Activated CD8-positive, alpha-beta memory T cell treated with anti-CD3 and anti-CD28 coated beads for 1 hour (primary cell): ENCODE results near the gene VPS9D1.
"Not testable (repeated sequence)": the region's sequence is repeated elsewhere in the genome, so short reads cannot be mapped to it uniquely, and the experiment has no call there.

Experiments used
- DNase-seq, 2 donors: peaks; one replicate each; pipeline ENCODE4 v3.0.0-alpha.2; 2020; ENCODE audit warnings: low read depth in 1 of 2; ENCODE audit errors: extremely low read depth in 1 of 2

VPS9D1 gene

DNA sequence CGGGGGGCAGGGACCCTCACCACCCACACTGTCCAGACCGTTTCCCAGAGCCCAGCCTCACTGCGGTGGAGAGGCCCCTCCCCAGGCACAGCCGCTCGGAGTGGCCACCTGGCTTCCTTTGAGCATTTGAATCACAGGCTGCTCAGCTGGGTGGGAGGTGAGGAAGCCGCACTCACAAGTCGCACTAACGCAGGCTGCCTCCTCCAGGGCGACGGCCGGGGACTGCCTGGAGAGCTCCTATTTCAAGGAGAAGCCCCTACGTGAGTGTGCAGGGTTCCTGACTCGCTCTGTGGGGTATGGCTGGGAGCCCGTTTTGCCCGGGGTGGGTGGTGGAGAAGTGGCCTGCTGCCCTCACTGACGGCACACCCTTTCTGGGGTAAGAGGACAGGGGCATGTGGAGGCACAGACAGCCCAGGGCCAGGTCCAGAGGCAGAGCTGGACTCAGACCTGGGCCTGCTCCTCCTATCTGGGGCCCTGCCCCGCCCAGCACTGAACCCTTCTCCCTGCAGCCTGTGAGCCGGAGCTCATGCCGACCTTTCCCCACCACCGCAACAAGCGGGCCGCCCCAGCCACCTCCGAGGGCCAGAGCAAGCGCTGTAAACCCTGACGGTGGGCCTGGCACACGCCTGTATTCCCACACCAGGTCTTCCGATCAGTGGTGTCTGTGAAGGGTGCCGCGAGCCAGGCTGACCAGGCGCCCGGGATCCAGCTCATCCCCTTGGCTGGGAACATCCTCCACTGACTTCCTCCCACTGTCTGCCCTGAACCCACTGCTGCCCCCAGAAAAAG is 25.4 kb downstream of the VPS9D1 start:
- no peak for DNase-seq

GRCh38 chr16:89694784-89695085 is 26.0 kb downstream of the VPS9D1 start:
- not testable (repeated sequence) for DNase-seq

- no peak for DNase-seq
These were observed 26.5 kb downstream of the VPS9D1 start for GRCh38 chr16:89693931-89694783.

- DNase-seq: no peak
These were observed 27.4 kb downstream of the VPS9D1 start for GRCh38 chr16:89693289-89693731.

DNA sequence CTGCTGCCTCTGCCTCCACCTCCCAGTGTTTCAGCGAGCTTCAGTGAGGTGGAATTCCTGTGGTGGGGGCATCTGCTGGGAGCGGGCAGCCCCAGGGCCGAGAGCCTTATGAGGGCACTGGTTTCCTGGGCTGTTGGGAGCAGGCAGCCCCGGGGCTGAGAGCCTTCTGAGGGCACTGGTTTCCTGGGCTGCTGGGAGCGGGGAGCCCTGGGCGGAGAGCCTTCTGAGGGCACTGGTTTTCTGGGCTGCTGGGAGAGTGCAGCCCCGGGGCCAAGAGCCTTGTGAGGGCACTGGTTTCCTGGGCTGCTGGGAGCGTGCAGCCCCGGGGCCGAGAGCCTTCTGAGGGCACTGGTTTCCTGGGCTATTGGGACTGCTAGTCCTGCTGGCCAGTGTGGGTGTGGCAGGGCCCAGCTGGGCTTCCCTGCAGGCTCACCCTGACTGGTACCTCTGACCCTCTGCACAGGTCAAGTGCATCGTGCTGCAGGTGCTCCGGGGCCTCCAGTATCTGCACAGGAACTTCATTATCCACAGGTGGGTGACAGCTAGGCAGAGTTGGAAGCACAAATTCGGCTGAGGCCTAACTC is 28.6 kb downstream of the VPS9D1 start:
- no peak for DNase-seq

DNA sequence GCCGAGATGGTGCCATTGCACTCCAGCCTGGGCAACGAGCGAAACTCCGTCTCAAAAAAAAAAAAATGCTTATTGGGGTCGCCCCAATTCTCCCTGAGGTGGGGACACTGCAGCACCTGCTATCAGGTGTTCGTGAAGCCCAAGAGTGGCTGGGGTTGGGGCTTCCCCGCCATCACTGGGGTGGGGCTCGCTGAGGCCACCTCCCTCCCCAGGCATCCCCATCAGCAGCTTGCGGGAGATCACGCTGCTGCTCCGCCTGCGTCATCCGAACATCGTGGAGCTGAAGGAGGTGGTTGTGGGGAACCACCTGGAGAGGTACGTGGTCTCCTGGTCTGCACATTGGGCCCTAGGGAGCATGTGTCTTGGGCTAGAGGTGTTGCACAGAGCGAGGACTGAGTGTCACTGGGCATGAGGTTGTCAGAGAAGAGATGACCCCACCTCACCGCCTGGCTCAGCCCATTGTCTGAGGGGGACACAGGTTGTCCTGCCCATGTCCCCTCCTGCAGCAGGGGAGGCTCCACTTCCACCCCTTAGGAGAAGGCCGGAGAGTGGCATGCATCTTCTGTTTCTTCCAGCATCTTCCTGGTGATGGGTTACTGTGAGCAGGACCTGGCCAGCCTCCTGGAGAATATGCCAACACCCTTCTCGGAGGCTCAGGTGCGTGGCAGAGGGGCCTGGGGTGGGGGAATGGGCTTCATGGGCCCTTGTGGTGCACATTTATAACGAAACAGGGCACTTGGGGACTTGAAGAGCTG is 29.3 kb downstream of the VPS9D1 start:
- DNase-seq: no peak

DNA sequence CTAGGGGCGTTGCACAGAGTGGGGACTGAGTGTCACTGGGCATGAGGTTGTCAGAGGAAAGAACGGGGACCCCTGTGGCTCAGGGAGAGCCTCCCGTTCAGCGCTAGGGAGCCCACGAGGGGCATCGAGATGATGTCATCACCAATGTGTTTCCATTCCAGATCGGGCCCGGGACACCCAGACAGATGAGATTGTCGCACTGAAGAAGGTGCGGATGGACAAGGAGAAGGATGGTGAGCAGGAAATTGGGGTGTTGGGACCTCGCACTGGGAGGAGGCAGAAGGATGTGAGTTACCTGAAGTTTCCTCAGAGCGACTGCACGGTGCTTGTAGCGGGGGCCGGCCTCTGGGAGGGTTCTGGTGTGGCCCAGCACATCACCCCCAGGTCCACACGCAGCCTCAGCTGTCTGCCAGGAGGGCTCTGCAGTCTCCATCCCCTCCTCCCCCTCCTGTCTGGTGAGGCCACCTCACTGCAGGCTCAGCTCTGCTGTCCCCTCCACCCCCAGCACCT is 30.3 kb downstream of the VPS9D1 start:
- no peak for DNase-seq

GRCh38 chr16:89689621-89690020 is 31.1 kb downstream of the VPS9D1 start:
- not testable (repeated sequence) for DNase-seq

GRCh38 chr16:89689142-89689541 is 31.6 kb downstream of the VPS9D1 start:
- DNase-seq: no peak

- DNase-seq: no peak
These were observed 32.3 kb downstream of the VPS9D1 start for GRCh38 chr16:89688395-89688794.

- no peak for DNase-seq
These were observed 33.4 kb downstream of the VPS9D1 start for GRCh38 chr16:89687092-89687940.

DNA sequence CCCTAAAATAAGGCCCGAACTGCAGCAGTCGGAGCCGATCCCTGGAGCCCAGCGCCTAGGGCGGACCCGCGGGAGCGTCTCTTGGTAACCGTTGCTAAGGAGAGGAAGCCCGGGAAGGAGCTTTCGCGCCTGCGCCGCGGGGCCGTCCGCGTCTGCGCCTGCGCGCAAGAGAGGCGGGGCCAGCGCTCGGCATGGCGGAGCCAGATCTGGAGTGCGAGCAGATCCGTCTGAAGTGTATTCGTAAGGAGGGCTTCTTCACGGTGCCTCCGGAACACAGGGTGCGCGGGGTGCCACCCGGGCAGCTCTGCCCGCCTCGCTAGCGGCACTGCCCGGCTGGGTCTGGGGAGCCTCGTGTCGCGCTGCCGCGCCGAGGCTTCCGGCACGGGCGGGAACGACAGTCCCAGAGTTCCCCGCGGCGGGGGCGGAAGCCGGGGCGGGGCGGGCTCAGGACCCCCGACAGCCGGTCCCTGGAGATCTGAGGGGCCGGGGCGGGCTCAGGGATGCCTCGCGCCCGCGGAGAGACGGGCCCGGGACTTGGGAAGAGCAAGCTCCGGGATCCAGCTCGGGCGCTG is 34.1 kb downstream of the VPS9D1 start, which contains the start of gene CDK10:
Gene CDK10 (plus strand): TSS at position 170 of the 572 bp plus-strand sequence. CDS start 22 bp downstream, at position 192.
- DNase-seq: peak; percentile 36 to 85

GRCh38 chr16:89685916-89686315 is 34.8 kb downstream of the VPS9D1 start:
- no peak for DNase-seq

DNA sequence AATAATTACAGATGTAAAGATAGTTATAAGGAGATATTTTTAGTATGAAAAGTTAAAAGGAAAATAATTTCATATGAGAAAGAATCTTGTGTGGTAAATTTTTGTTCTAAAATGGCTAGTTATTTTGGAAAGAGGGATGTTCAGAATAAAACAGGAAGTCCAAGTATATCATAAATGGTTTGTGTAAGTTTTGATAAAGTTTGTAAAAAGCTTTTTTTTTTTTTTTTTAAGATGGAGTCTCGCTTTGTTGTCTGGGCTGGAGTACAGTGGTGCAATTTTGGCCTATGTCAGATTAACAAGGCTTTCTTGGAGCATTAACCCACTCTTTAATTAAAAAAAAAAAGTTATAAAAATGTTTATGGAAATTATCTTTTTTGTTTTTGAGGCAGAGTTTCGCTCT is 42.4 kb downstream of the VPS9D1 start:
- no peak for DNase-seq

DNA sequence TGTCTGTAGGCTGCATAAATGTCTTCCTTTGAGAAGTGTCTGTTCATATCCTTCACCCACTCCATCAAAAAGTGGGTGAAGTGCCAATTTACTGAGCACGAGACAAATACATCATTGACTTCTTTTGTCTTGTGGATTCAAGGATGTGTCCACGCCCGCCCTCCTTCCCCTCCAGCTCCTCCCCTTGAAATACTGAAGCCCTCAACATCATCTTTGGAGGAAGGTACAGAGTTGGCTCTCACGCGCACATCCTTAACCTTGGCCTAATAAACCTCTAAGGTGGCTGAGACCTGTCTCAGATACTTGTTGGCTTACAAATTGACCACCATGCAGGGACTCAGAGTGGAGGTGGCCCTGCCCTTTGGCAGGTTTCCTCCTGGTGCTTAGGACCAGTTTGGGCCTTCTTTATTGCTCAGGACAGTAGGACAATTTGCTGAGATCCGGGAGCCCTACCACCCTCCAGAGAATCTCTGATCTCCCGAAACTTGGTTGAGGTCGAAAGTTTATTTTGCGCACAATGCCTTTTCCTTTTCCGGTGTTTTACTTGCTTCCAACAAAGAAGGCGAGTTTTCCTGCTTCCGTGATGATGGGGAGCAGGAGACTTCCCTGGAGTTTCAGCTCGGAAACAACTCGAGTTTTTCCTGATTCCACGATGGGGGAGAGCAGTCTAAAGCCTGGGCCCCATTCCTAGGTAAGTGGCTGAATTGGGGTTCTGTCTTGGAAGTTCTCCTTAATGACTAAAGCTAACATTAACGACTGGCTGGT is 48.3 kb downstream of the VPS9D1 start:
- DNase-seq: no peak

DNA sequence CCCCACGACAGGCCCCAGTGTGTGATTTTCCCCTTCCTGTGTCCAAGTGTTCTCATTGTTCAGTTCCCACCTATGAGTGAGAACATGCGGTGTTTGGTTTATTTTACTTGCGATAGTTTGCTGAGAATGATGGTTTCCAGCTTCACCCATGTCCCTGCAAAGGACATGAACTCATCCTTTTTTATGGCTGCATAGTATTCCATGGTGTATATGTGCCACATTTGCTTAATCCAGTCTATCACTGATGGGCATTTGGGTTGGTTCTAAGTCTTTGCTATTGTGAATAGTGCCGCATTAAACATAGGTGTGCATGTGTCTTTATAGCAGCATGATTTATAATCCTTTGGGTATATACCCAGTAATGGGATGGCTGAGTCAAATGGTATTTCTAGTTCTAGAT is 49.1 kb downstream of the VPS9D1 start:
- DNase-seq: not testable (repeated sequence)

DNA sequence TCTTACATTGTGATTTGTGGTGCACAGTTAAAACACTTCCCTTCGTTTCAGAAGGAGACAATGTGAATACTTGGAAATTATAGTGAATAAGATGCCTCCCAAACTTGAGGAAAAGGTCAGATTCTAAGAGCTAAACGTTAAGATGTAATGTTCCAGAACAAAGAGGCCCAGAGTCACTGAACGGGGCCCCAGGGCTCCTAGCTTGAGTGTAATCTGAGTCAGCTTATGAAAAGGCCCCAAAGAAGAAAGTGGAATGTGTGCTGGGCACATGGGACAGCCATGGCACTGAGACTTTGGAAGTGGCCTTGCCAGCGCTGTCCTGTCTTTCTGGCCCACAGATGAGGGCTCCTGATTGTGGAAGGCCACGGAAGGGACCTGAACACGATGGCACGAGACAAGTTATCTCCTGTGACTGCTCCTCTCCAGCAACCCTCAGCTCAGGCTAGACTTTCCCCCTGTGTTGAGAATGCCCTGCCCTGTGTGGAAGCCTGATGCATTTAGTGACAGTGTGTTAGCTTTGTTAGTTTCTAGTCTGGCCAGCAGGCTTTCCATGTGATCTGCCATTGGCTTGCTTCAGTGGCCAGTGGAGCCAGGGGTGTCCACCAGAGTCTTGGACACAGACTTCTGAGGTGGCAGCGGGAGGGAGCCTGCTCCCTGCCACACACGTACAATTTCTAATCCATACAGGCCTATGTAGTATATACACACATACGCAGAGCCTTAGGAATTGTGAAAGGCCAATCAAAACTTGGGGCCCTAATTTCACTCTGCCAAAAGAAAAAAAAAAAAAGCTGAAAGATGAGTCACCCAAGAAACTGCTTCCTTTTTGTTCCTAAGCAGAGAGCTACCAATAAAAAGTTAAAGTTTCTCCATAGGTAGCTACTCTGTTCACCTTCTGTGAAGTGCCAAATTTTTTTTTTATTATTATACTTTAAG is 49.9 kb downstream of the VPS9D1 start:
- DNase-seq: no peak

DNA sequence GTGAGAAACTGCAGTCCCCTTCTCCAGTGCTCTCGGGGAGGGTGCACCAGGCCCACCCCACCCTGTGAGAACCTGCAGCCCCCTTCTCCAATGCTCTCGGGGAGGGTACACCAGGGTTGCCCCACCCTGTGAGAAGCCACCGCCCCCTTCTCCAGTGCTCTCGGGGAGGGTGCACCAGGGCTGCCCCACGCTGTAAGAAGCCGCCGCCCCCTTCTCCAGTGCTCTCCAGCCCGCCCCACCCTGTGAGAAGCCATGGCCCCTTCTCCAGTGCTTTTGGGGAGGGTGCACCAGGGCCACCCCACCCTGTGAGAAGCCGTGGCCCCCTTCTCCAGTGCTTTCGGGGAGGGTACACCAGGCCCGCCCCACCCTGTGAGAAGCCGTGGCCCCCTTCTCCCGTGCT is 50.9 kb downstream of the VPS9D1 start:
- no peak for DNase-seq
